ENCODE measurements around the gene CASP2. TPM values are rescaled to one million over a fixed set of nuclear protein-coding genes. Genes with fewer than 3 reads are reported as not detected.
A peak's percentile ranks its signal among the peaks of the same experiment; 100 is the strongest.

CASP2 gene
- total and polyA plus RNA-seq, 2 of the 13 experiments (the other 11 are each of a cell fraction or from before 2014, with no cell fraction given): 10.2 to 13.7 TPM

DNA sequence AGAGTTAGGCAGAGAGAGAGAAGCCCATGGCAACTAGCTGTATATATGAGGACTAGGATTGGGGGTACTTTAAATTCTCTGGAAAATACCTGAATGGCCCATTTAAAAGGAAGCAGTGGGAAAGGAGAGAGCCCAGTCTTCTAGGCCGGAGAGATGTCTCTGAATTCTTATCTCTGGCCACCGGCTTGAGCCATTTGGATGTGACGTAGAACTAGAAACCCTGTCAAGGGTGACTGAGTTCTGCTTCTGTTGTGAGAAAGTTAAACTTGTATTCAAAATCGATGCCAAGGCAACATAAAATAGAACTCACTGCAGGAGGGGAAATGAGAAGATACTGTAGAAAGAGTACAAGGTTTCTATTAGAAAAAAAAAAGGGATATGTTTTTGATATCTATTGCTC lies 31.2 kb upstream of the CASP2 start (continued):
- TF ChIP-seq NR1H2 (CRISPR knock-in tag; IDR thresholded peaks at IDR 0.05; ENCODE audit: borderline replicate concordance, low read depth) (no peak), ISX (CRISPR knock-in tag; conservative IDR thresholded peaks at IDR 0.05) (no peak)

DNA sequence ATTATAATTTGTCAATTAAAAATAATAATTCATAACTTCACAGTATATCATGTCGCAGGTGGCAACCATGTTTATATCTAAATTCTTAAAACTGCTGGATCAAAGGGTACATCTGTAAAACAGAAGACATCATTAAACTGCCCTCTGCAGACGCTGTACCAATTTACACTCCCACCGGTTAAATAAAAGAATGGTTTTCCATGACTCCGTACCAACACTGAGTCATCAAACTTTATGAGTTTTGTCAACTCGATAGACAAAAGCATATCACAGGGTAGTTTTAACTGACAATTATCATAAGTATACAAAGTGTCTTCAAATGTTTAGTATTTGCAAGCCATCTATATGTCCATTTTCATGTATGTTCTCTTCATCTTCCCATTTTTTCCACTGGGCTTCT lies 30.6 kb upstream of the CASP2 start:
- H3K27ac ChIP-seq (ENCODE audit: extremely low read length, insufficient read depth, low read length): no peak overlapping the region
- POLR2A ChIA-PET: no interaction called here
- no peaks in the 10 kb centered on the region for H4K20me1 ChIP-seq (ENCODE audit: insufficient read depth, low read length)
- CTCF ChIA-PET (ENCODE audit: low intra/inter-chr PET ratio, low total read pairs): no interaction called here
- no peak for TF ChIP-seq FOXP4 (CRISPR knock-in tag; IDR thresholded peaks at IDR 0.05)
- no peak overlapping the region for H3K4me3 ChIP-seq (replicated peaks in 1 of 3; ENCODE audit: insufficient read depth in 1 of 3, low read depth in 2 of 3, low read length in 3 of 3)
- H3K36me3 ChIP-seq (replicated peaks in 1 of 2; ENCODE audit: control insufficient read depth in 1 of 2, insufficient read depth in 2 of 2, low read length in 2 of 2): no peaks in the 10 kb centered on the region
- intact Hi-C loops (cut with micrococcal nuclease; ENCODE audit: unreplicated experiment): no loop called here
- DNase-seq (ENCODE audit: low spot score): no peak
- peaks cover 20% of the 10 kb centered on the region for H3K4me1 ChIP-seq (ENCODE audit: insufficient read depth, low read length)
- no peaks in the 10 kb centered on the region for H3K27me3 ChIP-seq (ENCODE audit: control insufficient read depth in 1 of 2, insufficient read depth in 2 of 2, low read length in 2 of 2)
- ATAC-seq: no peak
- no peak for FAIRE-seq
- H3K9ac ChIP-seq (ENCODE audit: insufficient read depth, low read depth, low read length): no peak overlapping the region
- H3K9me3 ChIP-seq (ENCODE audit: low read length): no peaks in the 10 kb centered on the region
- in situ Hi-C loops (cut with HindIII; ENCODE audit: extremely low pct_ligation_motif_present, low pct_unique_long_range_greater_than_20kb): no loop called here
- no peak overlapping the region for H2AFZ ChIP-seq (ENCODE audit: low read length)
- H3K4me2 ChIP-seq (ENCODE audit: low read depth, low read length): no peak overlapping the region
- WGBS (ENCODE audit: low lambda C conversion rate): 43% methylated on average over 5 of the region's 5 CpGs
- no TSS peak for BruUV-seq (replicated peaks)
- no peaks in the 10 kb centered on the region for H3K79me2 ChIP-seq (ENCODE audit: insufficient read depth, low read length)

DNA sequence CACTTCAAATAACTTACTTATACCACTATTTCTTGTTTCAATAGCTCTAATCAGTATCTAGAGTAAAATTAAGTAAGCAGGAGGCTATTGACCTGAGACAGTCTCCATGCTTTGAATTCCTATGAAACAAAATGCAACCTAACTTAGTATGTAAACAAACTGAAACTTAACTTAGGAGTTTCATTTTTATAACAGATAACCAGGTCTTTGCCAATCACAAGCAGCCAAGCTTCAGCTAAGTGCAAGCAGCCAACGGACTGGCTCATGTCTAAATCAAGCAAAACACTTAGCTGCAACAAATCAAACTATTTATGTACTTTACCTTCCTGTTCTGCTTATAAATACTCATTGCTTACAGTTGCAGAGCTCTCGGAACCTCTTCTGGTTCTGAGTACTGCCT lies 29.3 kb upstream of the CASP2 start:
- ChIA-PET POLR2A (no interaction called here), CTCF (ENCODE audit: low intra/inter-chr PET ratio, low total read pairs) (no interaction called here)
- H3K4me3 ChIP-seq (replicated peaks in 1 of 3; ENCODE audit: insufficient read depth in 1 of 3, low read depth in 2 of 3, low read length in 3 of 3): no peak overlapping the region
- no peaks in the 10 kb centered on the region; a peak in 1 of 5 replicates for H3K27me3 ChIP-seq (ENCODE audit: control insufficient read depth in 1 of 2, insufficient read depth in 2 of 2, low read length in 2 of 2)
- no peaks in the 10 kb centered on the region for H3K9me3 ChIP-seq (ENCODE audit: low read length)
- BruUV-seq (replicated peaks): no TSS peak
- H3K4me1 ChIP-seq (ENCODE audit: insufficient read depth, low read length): peaks cover 23% of the 10 kb centered on the region
- no peaks in the 10 kb centered on the region for H3K36me3 ChIP-seq (replicated peaks in 1 of 2; ENCODE audit: control insufficient read depth in 1 of 2, insufficient read depth in 2 of 2, low read length in 2 of 2)
- in situ Hi-C loops (cut with HindIII; ENCODE audit: extremely low pct_ligation_motif_present, low pct_unique_long_range_greater_than_20kb): no loop called here
- peaks cover 4% of the 10 kb centered on the region for H3K79me2 ChIP-seq (ENCODE audit: insufficient read depth, low read length)
- ATAC-seq (no peak), FAIRE-seq (no peak), DNase-seq (ENCODE audit: low spot score) (no peak)
- H4K20me1 ChIP-seq (ENCODE audit: insufficient read depth, low read length): no peaks in the 10 kb centered on the region
- H3K4me2 ChIP-seq (ENCODE audit: low read depth, low read length): 0 out of 2 replicates have a peak overlapping the region, but pooled peaks have one; percentile 32
- H3K27ac ChIP-seq (ENCODE audit: extremely low read length, insufficient read depth, low read length): no peak overlapping the region
- intact Hi-C loops (cut with micrococcal nuclease; ENCODE audit: unreplicated experiment): no loop called here
- H2AFZ ChIP-seq (ENCODE audit: low read length): peak overlapping the region; percentile 11
- no peak overlapping the region for H3K9ac ChIP-seq (ENCODE audit: insufficient read depth, low read depth, low read length)
- WGBS (ENCODE audit: low lambda C conversion rate): 2% methylated on average over 2 of the region's 2 CpGs
- no peak for TF ChIP-seq KIAA2018 (CRISPR knock-in tag; IDR thresholded peaks at IDR 0.05; ENCODE audit: borderline replicate concordance)
- no peak for TF ChIP-seq CEBPB (IDR thresholded peaks at IDR 0.05; ENCODE audit: borderline replicate concordance, low read depth, low read length)
